COLO829 (cell line): ENCODE measurements around the gene CELSR3.

ENCODE experiments used
- DNase-seq: peaks from one replicate; pipeline ENCODE4 v3.0.0; 2012; ENCODE audit warnings: low spot score

CELSR3 gene

GRCh38 chr3:48599509-48600285, 63.0 kb downstream of the CELSR3 start:
- DNase-seq: no peak

GRCh38 chr3:48599077-48599501, 63.6 kb downstream of the CELSR3 start:
- DNase-seq: no peak

GRCh38 chr3:48598323-48599076, 64.2 kb downstream of the CELSR3 start:
- peak; percentile 44 for DNase-seq

GRCh38 chr3:48597408-48597800, 65.3 kb downstream of the CELSR3 start:
- no peak for DNase-seq

- DNase-seq: no peak
These were observed 65.8 kb downstream of the CELSR3 start for GRCh38 chr3:48596676-48597407.

- DNase-seq: no peak
These were observed 66.5 kb downstream of the CELSR3 start for GRCh38 chr3:48596157-48596556.

GRCh38 chr3:48595526-48596121, 67.1 kb downstream of the CELSR3 start:
- DNase-seq: peak; percentile 69

GRCh38 chr3:48595075-48595525, 67.6 kb downstream of the CELSR3 start, which contains the start of gene COL7A1:
COL7A1 (minus strand) TSS chr3:48595329; CDS start chr3:48595159, 170 bp downstream.
- DNase-seq: no peak

GRCh38 chr3:48594417-48595049, 68.2 kb downstream of the CELSR3 start:
- DNase-seq: no peak

GRCh38 chr3:48593337-48593736, 69.3 kb downstream of the CELSR3 start:
- DNase-seq: no peak

- DNase-seq: no peak
These were observed 70.1 kb downstream of the CELSR3 start for GRCh38 chr3:48592519-48593087.

- DNase-seq: no peak
These were observed 70.7 kb downstream of the CELSR3 start for GRCh38 chr3:48591886-48592518.

GRCh38 chr3:48591436-48591835, 71.2 kb downstream of the CELSR3 start:
- no peak for DNase-seq

- no peak for DNase-seq
These were observed 74.5 kb downstream of the CELSR3 start for GRCh38 chr3:48588230-48588629.

- DNase-seq: no peak
These were observed 75.0 kb downstream of the CELSR3 start for GRCh38 chr3:48587686-48588085.
